ENCODE measurements around the gene NEGR1. TPM values are rescaled to one million over a fixed set of nuclear protein-coding genes. Genes with fewer than 3 reads are reported as not detected.

The NEGR1 gene
- total RNA-seq, 1 experiment from 2014 or later = not detected

DNA sequence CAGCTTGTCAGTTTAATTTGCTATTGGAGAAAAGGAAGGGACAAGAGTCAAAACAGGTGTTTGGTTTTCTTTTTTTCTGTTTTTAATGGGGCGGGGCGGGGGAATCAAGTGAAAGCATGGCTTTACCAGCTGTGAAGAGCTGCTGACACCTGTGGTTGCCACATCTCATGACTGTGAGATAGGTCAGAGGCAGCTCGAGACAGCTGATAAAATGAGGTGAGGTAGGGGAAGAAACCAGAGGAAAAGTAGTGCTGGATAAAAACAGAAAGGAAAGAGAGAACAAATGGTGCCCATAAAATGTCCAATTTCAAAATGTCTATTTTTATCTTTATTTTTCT is 272.3 kb downstream of the NEGR1 start:
- no peak for DNase-seq (ENCODE audit: low read depth, low spot score)
- in situ Hi-C loops (cut with HindIII; ENCODE audit: low pct_unique_long_range_greater_than_20kb, low sequenced_read_pairs) = no loop called here

DNA sequence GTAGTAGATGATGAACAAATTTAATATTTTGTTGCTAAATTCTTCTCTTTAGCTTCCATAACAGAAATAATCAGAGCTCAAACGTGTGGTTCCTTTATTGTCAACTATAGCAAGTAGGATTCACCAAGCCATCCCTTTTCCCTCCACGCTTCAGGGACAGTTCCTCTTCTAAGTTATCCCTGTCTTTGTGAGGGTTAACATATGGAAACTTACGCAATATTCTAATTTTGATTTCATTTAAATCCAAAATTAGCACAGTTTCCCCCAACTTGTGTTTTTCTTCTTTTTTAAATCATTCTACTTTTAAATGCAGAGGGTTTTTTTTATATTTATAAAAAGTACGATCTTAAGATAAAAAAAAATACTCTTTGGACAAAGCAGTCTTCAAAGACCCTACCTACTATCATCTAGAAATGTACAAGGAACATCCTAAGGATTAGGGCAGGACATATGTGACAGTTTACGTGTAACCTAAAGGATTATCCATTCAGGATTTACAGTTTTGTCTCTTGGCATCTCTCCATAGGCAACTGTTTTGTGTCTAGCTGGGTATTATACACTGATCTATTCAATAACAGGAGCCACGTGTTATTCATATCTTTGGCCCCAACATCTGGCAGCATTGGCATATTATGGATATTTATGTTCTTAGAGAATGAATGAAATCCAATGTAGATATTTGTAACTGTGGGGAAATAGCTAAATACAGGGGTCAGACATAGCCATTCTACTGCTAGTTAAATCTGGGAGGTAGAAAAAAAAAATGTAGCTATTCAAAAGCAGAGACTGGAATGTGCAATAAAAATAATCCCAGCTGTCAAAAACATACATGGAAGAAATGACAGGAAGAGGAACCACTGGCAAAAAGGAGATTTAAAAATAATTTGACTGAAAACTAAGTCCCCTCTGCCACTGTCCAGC is 272.9 kb downstream of the NEGR1 start:
- no peak for DNase-seq (ENCODE audit: low read depth, low spot score)
- in situ Hi-C loops (cut with HindIII; ENCODE audit: low pct_unique_long_range_greater_than_20kb, low sequenced_read_pairs) = no loop called here

DNA sequence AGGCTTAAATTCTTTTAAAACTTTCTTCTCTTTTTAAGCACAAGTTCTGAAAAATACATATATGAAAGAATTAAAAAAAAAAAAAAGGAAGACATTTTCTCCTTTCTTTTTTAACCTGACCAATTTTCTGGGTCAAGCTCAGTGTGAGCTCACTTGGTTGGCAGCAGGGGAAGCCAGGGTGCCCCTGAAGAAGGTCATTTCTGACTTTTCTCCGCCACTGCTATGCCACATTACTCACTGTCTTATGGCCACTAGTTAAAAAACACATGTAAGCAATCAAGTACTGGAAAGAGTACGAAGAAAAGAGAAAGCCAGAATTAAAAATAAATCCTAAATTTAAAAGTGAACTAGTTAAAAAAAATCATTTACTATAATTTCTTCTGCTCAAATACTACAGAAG is 275.0 kb downstream of the NEGR1 start:
- DNase-seq (ENCODE audit: low read depth, low spot score) = no peak
- in situ Hi-C loops (cut with HindIII; ENCODE audit: low pct_unique_long_range_greater_than_20kb, low sequenced_read_pairs) = no loop called here

DNA sequence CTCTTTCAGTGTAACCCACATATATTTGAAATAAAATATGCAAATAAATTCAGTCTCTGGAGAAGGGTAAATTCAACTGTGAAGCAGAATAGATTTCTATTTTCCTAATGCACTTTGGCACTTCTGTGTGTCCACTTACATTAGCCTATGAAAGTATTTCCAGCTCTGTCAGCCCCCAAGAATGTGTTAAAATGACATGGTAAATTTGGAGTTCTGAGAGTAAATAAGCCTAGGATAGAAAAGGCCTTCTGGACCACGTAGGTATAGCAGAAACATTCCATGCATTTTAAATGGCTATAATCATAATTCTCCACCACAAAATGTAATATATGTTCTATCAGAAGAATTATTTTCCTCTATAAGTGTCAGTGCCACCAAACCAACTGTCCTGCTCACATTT is 276.2 kb downstream of the NEGR1 start:
- in situ Hi-C loops (cut with HindIII; ENCODE audit: low pct_unique_long_range_greater_than_20kb, low sequenced_read_pairs) = no loop called here
- no peak for DNase-seq (ENCODE audit: low read depth, low spot score)

DNA sequence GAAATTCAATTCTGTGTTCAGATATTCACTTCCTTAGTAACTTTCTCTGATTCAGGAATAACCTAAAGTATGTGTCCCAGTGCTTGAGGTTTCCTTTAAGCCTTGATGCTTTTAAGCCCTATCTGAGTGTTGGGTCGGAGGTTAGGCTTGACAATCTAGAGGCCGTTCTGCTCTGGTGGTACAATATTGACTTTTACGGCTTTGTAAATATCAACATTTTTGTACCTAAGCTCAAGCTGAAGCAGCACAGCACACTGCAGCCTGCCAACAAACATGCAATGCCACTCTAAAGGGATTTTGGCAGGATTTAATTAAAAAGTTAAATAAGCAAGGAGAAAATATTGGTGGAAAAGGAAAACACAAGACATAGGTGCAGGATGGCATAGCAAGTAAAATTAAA is 279.2 kb downstream of the NEGR1 start:
- in situ Hi-C loops (cut with HindIII; ENCODE audit: low pct_unique_long_range_greater_than_20kb, low sequenced_read_pairs) = no loop called here
- no peak for DNase-seq (ENCODE audit: low read depth, low spot score)

DNA sequence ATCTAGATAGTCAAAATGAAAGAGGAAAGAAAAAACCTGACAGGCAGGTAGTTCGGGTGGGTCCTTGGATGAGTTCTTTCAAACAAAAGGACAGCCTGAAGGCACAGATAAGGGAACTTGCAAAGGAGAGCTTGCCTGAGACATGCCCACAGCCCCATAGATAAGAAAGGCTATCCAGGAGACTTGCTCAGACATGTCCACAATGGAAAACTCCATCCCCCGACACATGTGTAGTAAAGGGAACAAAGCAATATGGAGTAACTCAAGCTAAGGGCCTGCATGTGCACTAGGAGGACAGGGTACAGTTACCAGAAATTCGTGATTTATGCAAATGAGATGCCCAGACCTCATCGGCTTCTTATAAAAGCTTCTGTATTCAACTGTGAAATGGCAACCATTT is 281.5 kb downstream of the NEGR1 start:
- in situ Hi-C loops (cut with HindIII; ENCODE audit: low pct_unique_long_range_greater_than_20kb, low sequenced_read_pairs) = no loop called here

DNA sequence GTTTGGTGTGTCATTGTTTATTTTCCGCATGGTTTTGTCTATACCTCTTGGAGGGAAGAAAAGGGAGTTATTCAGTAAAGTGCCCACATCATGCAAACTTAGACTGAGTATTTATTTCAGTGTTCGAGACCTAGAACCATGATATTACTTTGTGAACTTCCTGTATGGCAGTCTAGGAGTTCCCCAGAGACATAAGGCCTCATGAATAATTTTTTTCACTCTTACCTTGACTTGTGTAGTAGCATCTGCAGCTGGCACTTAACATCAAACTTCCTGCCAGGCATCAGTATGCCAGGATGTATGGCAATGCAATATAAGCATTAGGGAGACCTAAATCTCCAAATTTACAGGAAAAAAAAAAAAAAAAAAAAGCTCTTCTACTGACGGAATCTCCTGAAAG is 287.7 kb downstream of the NEGR1 start:
- in situ Hi-C loops (cut with HindIII; ENCODE audit: low pct_unique_long_range_greater_than_20kb, low sequenced_read_pairs) = no loop called here
- no peak for DNase-seq (ENCODE audit: low read depth, low spot score)

More for the DNA sequence above, 281.5 kb downstream of the NEGR1 start:
- DNase-seq (ENCODE audit: low read depth, low spot score) = no peak

DNA sequence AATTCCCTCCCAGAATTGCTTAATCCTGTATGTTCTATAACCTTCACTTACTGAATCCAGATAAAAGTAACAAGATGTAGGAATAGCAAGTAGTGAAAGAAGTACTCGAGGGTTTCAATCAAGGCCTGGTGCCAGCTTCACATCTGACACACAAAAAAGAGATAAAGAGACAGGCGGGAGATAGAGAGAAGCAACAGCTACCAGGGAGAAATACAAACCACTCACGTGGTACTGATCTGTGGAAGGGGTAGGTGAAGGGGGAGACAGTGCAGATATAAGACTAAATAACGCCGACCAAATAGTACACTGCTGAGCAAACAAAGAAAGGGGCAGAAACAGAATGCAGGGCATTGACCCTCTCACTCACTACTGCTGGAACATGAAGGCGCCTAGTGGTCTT is 295.2 kb downstream of the NEGR1 start:
- no peak for DNase-seq (ENCODE audit: low read depth, low spot score)
- in situ Hi-C loops (cut with HindIII; ENCODE audit: low pct_unique_long_range_greater_than_20kb, low sequenced_read_pairs) = no loop called here

DNA sequence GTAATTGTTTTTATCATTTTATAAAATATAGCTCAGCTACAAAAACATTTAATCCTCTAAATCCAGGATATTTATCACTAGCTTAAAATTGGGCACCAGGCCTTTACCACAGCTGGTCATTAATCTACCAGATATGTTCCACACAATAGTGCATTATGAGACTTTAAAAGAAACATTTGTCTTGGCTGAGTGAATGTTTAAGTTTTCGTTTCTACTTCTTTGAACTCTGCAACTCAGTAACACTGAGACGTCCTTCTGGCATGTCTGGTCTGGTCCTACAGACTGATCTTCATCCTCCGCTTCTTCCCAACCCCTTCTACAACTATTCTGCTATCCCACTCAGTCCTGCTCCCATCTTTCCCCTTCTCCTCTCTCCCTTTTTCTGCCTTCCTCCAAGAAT is 296.2 kb downstream of the NEGR1 start:
- in situ Hi-C loops (cut with HindIII; ENCODE audit: low pct_unique_long_range_greater_than_20kb, low sequenced_read_pairs) = no loop called here
- no peak for DNase-seq (ENCODE audit: low read depth, low spot score)

DNA sequence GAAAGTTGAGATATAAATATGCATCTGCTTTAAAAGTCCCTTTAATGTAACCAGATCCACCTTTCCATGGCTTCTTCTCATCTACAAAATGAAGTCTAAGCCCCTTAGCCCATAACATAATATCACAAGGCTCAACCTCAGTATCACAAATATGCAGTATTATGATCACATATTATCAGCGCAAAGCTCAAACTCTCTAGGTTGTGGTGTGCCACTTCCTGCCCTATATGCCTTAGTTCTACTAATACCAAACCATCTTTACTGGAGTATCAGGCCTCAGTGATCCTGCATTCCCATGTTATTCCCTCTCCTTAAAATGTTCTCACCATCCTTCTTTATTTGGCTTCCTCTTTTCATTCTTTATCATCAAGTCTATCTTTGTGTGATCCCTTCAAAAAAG is 301.8 kb downstream of the NEGR1 start:
- in situ Hi-C loops (cut with HindIII; ENCODE audit: low pct_unique_long_range_greater_than_20kb, low sequenced_read_pairs) = no loop called here
- no peak for DNase-seq (ENCODE audit: low read depth, low spot score)

DNA sequence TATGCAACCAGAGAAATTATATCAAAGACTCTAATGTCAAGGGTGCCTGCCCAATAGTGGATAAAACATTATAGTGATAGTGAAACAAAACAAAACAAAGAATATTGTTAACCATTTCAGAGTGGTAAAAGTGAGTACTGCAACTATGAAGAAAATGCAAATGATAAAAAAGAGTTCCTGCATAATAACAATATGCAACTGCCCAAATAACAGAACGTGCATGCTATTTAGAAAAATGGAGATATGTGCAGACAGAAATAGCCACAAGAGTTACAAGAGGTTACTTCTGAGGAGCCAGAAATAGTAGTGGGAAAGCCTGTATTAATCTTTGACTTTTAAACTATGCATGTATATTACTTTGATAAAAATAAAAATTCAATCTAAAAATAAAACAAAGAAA is 302.5 kb downstream of the NEGR1 start:
- no peak for DNase-seq (ENCODE audit: low read depth, low spot score)
- in situ Hi-C loops (cut with HindIII; ENCODE audit: low pct_unique_long_range_greater_than_20kb, low sequenced_read_pairs) = no loop called here

DNA sequence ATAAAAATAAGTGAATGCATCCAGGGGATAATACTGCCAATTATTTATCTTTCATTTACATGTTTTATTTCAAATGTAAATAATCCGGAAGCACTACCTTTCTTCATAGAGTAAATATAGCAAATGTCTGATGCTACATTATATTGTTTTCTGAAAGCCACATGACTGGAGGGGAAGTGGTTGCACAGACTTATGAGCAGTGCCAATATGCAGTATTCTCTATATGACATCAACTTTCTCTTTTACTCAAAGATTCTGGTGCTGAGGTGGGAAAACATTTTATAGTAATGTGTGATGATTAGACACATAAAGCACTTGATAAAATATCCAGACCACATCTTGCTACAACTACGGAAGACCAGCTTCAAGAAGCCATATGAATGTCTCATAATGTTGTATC is 314.7 kb downstream of the NEGR1 start:
- no peak for DNase-seq (ENCODE audit: low read depth, low spot score)
- in situ Hi-C loops (cut with HindIII; ENCODE audit: low pct_unique_long_range_greater_than_20kb, low sequenced_read_pairs) = no loop called here

DNA sequence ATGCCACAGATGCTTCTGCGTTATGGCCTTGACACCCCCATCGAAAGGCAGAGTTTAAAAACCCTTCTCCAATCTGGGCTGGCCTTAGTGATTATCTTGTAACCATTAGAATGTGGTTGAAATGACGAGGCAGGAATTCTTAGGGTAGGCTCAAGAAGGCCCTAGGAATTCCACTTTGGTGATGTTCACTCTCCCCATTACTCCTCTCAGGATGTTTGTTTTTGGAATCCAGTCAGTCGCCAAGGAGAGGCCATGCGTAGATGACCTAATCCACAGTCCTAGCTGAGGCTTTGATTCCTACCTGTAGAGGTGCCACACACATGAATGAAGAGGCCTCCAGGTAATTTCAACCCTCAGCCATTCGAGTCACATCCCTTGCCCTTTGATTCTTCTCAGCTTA is 318.2 kb downstream of the NEGR1 start:
- no peak for DNase-seq (ENCODE audit: low read depth, low spot score)
- in situ Hi-C loops (cut with HindIII; ENCODE audit: low pct_unique_long_range_greater_than_20kb, low sequenced_read_pairs) = no loop called here

DNA sequence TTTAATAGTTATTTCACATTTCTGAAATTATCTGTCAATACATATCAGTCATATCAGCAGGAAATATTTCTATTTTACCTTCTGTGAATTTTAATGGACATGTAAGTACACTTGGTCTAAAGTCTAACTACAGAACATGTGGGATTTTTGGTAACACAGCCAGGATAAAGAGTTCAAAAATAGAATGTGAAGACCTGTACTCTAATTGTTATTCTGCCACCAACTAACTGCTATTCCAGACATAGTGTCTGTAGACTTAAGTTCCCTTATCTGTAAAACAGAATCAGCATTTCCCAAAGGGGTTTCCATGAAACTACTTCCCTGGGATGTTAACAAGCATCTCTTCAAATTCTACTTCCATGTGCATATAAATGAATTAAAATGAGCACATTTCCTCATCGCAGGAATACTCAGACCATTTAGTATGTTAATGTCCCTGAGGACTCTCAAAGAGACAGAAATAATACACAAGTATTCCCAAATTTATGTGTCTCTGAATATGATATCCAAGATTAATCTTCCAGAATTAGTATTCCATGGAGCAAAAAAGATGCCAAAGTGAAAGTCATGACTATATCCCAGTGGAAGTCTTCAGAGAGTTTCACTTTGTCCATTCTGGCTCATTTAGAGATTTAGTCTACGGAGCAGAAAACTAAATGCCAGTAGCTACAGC is 325.6 kb downstream of the NEGR1 start:
- DNase-seq (ENCODE audit: low read depth, low spot score) = no peak
- in situ Hi-C loops (cut with HindIII; ENCODE audit: low pct_unique_long_range_greater_than_20kb, low sequenced_read_pairs) = no loop called here

DNA sequence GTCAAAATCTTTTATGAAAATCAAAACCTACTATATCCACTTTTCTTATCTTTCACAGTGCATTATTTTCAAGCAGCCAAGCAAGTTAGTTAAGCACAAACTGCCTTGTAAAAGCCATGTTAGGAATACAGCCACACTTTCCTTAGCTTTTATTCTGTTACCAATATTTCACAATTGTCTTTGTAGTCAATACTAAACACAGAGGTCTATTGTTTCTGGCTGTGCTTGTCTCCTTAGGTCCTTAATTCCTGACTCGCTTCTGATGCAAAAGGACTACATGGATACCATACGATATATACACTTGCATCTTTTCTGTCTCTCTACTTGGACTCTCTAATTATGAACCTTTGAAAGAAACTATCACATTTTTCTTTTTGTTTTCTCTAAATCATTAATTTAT is 331.8 kb downstream of the NEGR1 start:
- in situ Hi-C loops (cut with HindIII; ENCODE audit: low pct_unique_long_range_greater_than_20kb, low sequenced_read_pairs) = no loop called here
- no peak for DNase-seq (ENCODE audit: low read depth, low spot score)

DNA sequence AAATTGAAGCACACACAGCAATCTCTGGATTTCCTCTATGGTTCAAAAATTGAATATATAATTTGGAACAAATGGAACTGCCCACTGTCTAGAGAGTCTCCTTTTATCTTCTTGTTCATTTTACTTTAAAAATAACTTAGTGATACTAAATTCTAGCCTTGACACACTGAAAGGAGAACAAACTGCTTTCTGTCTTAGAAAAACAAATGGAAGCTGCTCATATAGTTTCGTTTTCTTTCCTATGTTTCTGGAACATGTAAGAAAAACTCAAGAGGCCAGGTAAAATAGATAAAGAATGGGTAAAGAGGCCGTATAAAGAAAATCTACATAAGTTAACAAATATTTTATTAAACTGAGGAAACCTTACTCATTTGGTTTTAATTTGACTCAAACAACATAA is 332.7 kb downstream of the NEGR1 start:
- no peak for DNase-seq (ENCODE audit: low read depth, low spot score)
- in situ Hi-C loops (cut with HindIII; ENCODE audit: low pct_unique_long_range_greater_than_20kb, low sequenced_read_pairs) = no loop called here

DNA sequence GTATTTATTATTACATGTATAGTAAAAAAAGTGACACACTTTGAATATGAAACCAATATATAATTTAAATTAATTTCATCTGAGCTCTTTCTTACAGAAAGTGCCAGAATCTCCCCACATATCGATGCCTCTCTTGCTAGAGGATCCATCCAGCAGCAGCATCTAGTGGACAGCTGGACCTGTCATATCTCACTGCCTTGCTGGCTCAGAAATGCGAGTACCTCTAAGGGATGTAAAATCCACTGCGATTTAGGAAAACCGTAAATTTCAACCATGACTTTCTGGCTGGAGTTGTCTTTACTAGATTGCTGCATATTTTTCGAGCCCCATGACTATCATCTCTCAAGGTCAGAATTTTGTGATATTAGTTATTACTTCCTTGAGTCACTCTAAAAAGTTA is 333.8 kb downstream of the NEGR1 start:
- in situ Hi-C loops (cut with HindIII; ENCODE audit: low pct_unique_long_range_greater_than_20kb, low sequenced_read_pairs) = no loop called here
- peak; percentile 3 for DNase-seq (ENCODE audit: low read depth, low spot score)

DNA sequence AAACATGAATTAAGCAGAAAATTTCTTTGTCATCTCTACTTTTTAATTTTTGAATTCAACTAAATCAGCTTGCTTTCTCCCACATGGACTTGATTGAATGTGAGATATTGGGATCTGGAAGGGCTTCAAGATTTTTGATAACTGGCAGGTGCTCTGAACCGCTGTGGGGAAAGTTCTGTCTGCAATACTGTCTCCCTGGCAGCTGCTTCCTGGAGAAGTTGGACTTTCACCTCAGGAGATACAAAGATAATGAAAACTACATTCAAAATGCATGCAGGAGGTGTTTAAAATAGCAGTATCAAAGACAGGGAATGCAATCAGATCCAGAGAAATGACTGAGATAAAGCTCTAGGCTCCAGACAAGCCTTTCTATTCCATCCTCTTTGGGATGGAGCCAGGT is 338.3 kb downstream of the NEGR1 start:
- in situ Hi-C loops (cut with HindIII; ENCODE audit: low pct_unique_long_range_greater_than_20kb, low sequenced_read_pairs) = no loop called here
- DNase-seq (ENCODE audit: low read depth, low spot score) = no peak

DNA sequence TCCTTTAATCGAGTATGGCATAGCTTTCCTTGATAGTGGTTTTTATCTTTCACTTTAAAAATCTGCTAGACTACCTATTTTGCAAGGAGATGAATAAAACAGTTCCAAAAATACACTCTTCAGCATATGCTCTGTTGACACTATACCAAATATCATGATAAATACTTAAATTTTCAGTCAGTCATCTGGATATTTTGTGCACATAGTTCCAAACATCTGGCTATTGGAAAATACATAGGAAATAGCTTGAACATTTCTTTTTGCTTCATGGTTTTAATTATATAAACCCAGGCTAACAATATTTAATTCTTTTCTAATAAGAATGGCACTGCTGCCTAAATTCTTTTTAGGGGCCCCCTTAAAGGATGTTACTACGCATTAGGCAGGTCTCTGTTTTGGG is 342.1 kb downstream of the NEGR1 start:
- DNase-seq (ENCODE audit: low read depth, low spot score) = no peak
- in situ Hi-C loops (cut with HindIII; ENCODE audit: low pct_unique_long_range_greater_than_20kb, low sequenced_read_pairs) = no loop called here

Measured in SK-MEL-5 (cell line).